SK-N-SH (cell line): ENCODE measurements around the gene MARK3. TPM values are rescaled to one million over a fixed set of nuclear protein-coding genes. Genes with fewer than 3 reads are reported as not detected.

ENCODE experiments used
- CTCF ChIA-PET: fragments of 300-600, 350-600 bp; formaldehyde crosslinking; extraction: SDS; loops from one replicate; lab custom pipeline; 2021; lab: Yijun Ruan, JAX
- POLR2A ChIA-PET: fragments of 350-600 bp; sonication (Branson Sonifier 250); formaldehyde crosslinking; extraction: SDS; loops from one replicate; lab custom pipeline; 2020; ENCODE audit warnings: antibody characterized with exemption, inconsistent platforms; lab: Yijun Ruan, JAX
- DNase-seq: peaks from one replicate; pipeline ENCODE4 v3.0.0; 2012
- H2AFZ ChIP-seq: fragments of 200-600 bp; sonication (generic); 2 replicates; pipeline ENCODE4 v1.8.1; 2016; ENCODE audit warnings: antibody characterized with exemption, mild to moderate bottlenecking, low read depth
- H3F3A ChIP-seq: fragments of 200-600 bp; sonication (generic); replicated peaks from 2 replicates; pipeline ENCODE3; 2016; ENCODE audit warnings: antibody characterized with exemption, mild to moderate bottlenecking; ENCODE audit not compliant: insufficient read depth
- H3K27ac ChIP-seq, 2 experiments: fragments of 200-500 bp in 1 of 2; fragments of 200-600 bp in 1 of 2; sonication (Bioruptor generic) in 1 of 2; sonication (generic), shearing (Covaris generic) in 1 of 2; 2 replicates each; pipeline versions ENCODE4 v1.5.1 to v1.6.1; 2014 to 2016; ENCODE audit warnings: low read depth in 2 of 2, inconsistent platforms in 1 of 2, low read length in 1 of 2, mild to moderate bottlenecking in 1 of 2, mixed read lengths in 1 of 2
- H3K27me3 ChIP-seq: fragments of 200-600 bp; sonication (generic), shearing (Covaris generic); 2 replicates; pipeline ENCODE4 v1.6.1; 2016; ENCODE audit warnings: mixed run types; ENCODE audit not compliant: insufficient read depth
- H3K36me3 ChIP-seq, 2 experiments: fragments of 200-500 bp in 1 of 2; fragments of 200-600 bp in 1 of 2; sonication (Bioruptor generic) in 1 of 2; sonication (generic) in 1 of 2; replicated peaks in 1 of 2; 2 replicates each; pipeline versions ENCODE3 to v1.5.1; 2014 to 2016; ENCODE audit warnings: low read length in 1 of 2, mild to moderate bottlenecking in 1 of 2; ENCODE audit not compliant: insufficient read depth in 2 of 2, control insufficient read depth in 1 of 2
- H3K4me1 ChIP-seq, 2 experiments: fragments of 200-500 bp in 1 of 2; fragments of 200-600 bp in 1 of 2; sonication (Bioruptor generic) in 1 of 2; sonication (generic), shearing (Covaris generic) in 1 of 2; 2 replicates each; pipeline versions ENCODE4 v1.5.1 to v1.6.1; 2014 to 2016; ENCODE audit warnings: low read depth in 1 of 2, low read length in 1 of 2, mixed run types in 1 of 2; ENCODE audit not compliant: insufficient read depth in 2 of 2, control insufficient read depth in 1 of 2
- H3K4me2 ChIP-seq: fragments of 200-600 bp; sonication (generic), shearing (Covaris generic); 2 replicates; pipeline ENCODE4 v1.6.1; 2017; ENCODE audit warnings: mixed run types
- H3K4me3 ChIP-seq, 2 experiments: fragments of 200-500 bp in 1 of 2; fragments of 200-600 bp in 1 of 2; sonication (Bioruptor generic) in 1 of 2; sonication (generic), shearing (Covaris generic) in 1 of 2; 2 replicates each; pipeline versions ENCODE4 v1.5.1 to v1.8.1; 2014 to 2016; ENCODE audit warnings: low read depth in 2 of 2, inconsistent platforms in 1 of 2, low read length in 1 of 2, mild to moderate bottlenecking in 1 of 2, mixed read lengths in 1 of 2, moderate library complexity in 1 of 2
- H3K79me2 ChIP-seq: fragments of 200-600 bp; sonication (generic); 2 replicates; pipeline ENCODE4 v1.8.1; 2017; ENCODE audit warnings: mild to moderate bottlenecking; ENCODE audit not compliant: insufficient read depth
- H3K9ac ChIP-seq: fragments of 200-600 bp; sonication (generic); 2 replicates; pipeline ENCODE4 v1.6.1; 2017; ENCODE audit warnings: mixed run types
- H3K9me2 ChIP-seq: fragments of 200-600 bp; sonication (generic); 2 replicates; pipeline ENCODE4 v1.6.1; 2017; ENCODE audit warnings: mixed run types
- H3K9me3 ChIP-seq: fragments of 200-600 bp; sonication (generic); 2 replicates; pipeline ENCODE4 v1.6.1; 2017; ENCODE audit warnings: mixed run types, mild to moderate bottlenecking, moderate library complexity
- H4K20me1 ChIP-seq: fragments of 200-600 bp; sonication (generic); 2 replicates; pipeline ENCODE4 v1.6.1; 2017; ENCODE audit warnings: mild to moderate bottlenecking, mixed run types; ENCODE audit not compliant: insufficient read depth
- EP300 ChIP-seq, 2 experiments: IDR thresholded peaks; 2 replicates each; pipeline versions ENCODE4 v1.4.0 to v1.6.1; 2012; ENCODE audit warnings: borderline replicate concordance in 1 of 2, low read depth in 1 of 2, low read length in 1 of 2
- EZH2phosphoT487 ChIP-seq: fragments of 200-600 bp; sonication (generic); IDR thresholded peaks from 2 replicates; pipeline ENCODE4 v1.6.1; 2017; ENCODE audit warnings: low read depth, mixed run types, mild to moderate bottlenecking, antibody characterized with exemption, moderate library complexity, borderline replicate concordance
- FOXM1 ChIP-seq: IDR thresholded peaks from 2 replicates; pipeline ENCODE4 v1.4.0; 2012; ENCODE audit warnings: low read depth, mild to moderate bottlenecking
- IRF3 ChIP-seq: fragments of 150-350 bp; IDR thresholded peaks from 2 replicates; pipeline ENCODE4 v1.6.1; 2016; ENCODE audit warnings: mild to moderate bottlenecking, low read depth, low read length
- MEF2A ChIP-seq: IDR thresholded peaks from 2 replicates; pipeline ENCODE4 v1.4.0; 2012; ENCODE audit warnings: low read depth, borderline replicate concordance
- NFIC ChIP-seq: IDR thresholded peaks from 2 replicates; pipeline ENCODE4 v1.4.0; 2012; ENCODE audit warnings: borderline replicate concordance
- POLR2AphosphoS5 ChIP-seq: IDR thresholded peaks from 2 replicates; pipeline ENCODE4 v1.6.1; 2012; ENCODE audit warnings: low read depth, low read length
- RAD21 ChIP-seq: IDR thresholded peaks from 2 replicates; pipeline ENCODE4 v1.6.1; 2012; ENCODE audit warnings: mild to moderate bottlenecking, low read length
- RCOR1 ChIP-seq: fragments of 150-350 bp; IDR thresholded peaks from 2 replicates; pipeline ENCODE4 v1.6.1; 2017; ENCODE audit warnings: antibody characterized with exemption, low read length
- REST ChIP-seq: IDR thresholded peaks from 2 replicates; pipeline ENCODE4 v1.6.1; 2012; ENCODE audit warnings: mild to moderate bottlenecking, low read depth, low read length, moderate library complexity
- RFX5 ChIP-seq: IDR thresholded peaks from 2 replicates; pipeline ENCODE4 v1.6.1; 2012; ENCODE audit warnings: mild to moderate bottlenecking, improper control_type of control experiment, low read length
- SMC3 ChIP-seq: IDR thresholded peaks from 2 replicates; pipeline ENCODE4 v1.6.1; 2012; ENCODE audit warnings: low read depth, low read length, improper control_type of control experiment
- TCF12 ChIP-seq: IDR thresholded peaks from 2 replicates; pipeline ENCODE4 v1.4.0; 2012
- TEAD4 ChIP-seq: IDR thresholded peaks from 2 replicates; pipeline ENCODE4 v1.4.0; 2012; ENCODE audit warnings: mild to moderate bottlenecking, borderline replicate concordance; ENCODE audit not compliant: insufficient read depth
- USF1 ChIP-seq: IDR thresholded peaks from 2 replicates; pipeline ENCODE4 v1.4.0; 2012; ENCODE audit warnings: low read depth, borderline replicate concordance
- YY1 ChIP-seq: IDR thresholded peaks from 2 replicates; pipeline ENCODE4 v1.4.0; 2012; ENCODE audit warnings: low read depth, mild to moderate bottlenecking
- WGBS: methylation state at CpG from one replicate; pipeline ENCODE4 v1.1.6; 2017; ENCODE audit warnings: low lambda C conversion rate; 5-methylcytosine and 5-hydroxymethylcytosine counted together
- polyA plus RNA-seq, 3 experiments: library from polyadenylated mRNA; depleted of rRNA; stranded (reverse); fragments of >200 nt; gene quantifications; 2 replicates each; pipeline ENCODE4 v1.2.3, GENCODE V29; 2012
- TF ChIP-seq, protein P1 (sequence below): IDR thresholded peaks from 2 replicates; pipeline ENCODE4; 2012
- TF ChIP-seq, protein P2 (sequence below): IDR thresholded peaks from 2 replicates; pipeline ENCODE4 v1.4.0; 2012; ENCODE audit warnings: low read depth
- TF ChIP-seq, protein P3 (sequence below): fragments of 150-350 bp; IDR thresholded peaks from 2 replicates; pipeline ENCODE4 v1.6.1; 2017; ENCODE audit warnings: antibody characterized with exemption, low read length, low read depth, borderline replicate concordance

MARK3 gene
- polyA plus RNA-seq, 1 of the 3 experiments (the other 2 are of a cell fraction), result 73.4 TPM

DNA sequence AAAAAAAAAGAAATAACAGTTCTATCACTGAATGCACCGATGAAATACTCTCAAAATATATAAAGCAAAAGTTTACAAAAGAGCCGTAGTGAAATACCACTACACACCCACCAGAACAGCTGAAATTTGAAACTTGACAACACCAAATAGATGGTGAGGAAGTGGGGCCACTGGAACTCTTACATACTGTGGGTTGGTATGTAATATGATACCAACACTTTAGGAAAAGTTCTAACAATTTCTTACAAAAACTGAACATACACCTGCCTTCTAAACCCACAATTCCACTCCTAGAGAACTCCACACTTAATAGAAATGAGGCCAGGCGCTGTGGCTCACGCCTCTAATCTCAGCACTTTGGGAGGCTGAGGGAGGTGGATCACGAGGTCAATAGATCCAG, 37.1 kb upstream of the MARK3 start:
- POLR2A ChIA-PET, result interaction anchor here (1.2 kb wide), 1 partner anchor 13 kb away, joined by 3 read pairs; no protein-coding TSS in a partner anchor

GRCh38 chr14:103349982-103350381, 35.2 kb upstream of the MARK3 start:
- no peak overlapping the region for H3K27ac ChIP-seq
- H4K20me1 ChIP-seq, result no peaks in the 10 kb centered on the region
- no peaks in the 10 kb centered on the region for H3K79me2 ChIP-seq
- ChIA-PET POLR2A (no interaction called here), CTCF (interaction anchor here (0.6 to 0.7 kb wide), 2 partner anchors 149 to 421 kb away, joined by 3 to 4 read pairs; no protein-coding TSS in a partner anchor)
- H3F3A ChIP-seq, result peaks cover 14% of the 10 kb centered on the region
- DNase-seq, result no peak
- H3K4me3 ChIP-seq, result no peak overlapping the region
- peaks cover 0 to 3% of the 10 kb centered on the region in 2 experiments; a peak in 1 of 4 replicates for H3K4me1 ChIP-seq
- H2AFZ ChIP-seq, result no peak overlapping the region
- no peak for TF ChIP-seq YY1
- TF ChIP-seq IRF3, result no peak
- TF ChIP-seq POLR2AphosphoS5, result no peak
- TF ChIP-seq, protein P1, sequence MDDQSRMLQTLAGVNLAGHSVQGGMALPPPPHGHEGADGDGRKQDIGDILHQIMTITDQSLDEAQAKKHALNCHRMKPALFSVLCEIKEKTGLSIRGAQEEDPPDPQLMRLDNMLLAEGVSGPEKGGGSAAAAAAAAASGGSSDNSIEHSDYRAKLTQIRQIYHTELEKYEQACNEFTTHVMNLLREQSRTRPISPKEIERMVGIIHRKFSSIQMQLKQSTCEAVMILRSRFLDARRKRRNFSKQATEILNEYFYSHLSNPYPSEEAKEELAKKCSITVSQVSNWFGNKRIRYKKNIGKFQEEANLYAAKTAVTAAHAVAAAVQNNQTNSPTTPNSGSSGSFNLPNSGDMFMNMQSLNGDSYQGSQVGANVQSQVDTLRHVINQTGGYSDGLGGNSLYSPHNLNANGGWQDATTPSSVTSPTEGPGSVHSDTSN, result no peak
- TF ChIP-seq USF1, result no peak
- no peak for TF ChIP-seq REST
- TF ChIP-seq NFIC, result no peak
- H3K27me3 ChIP-seq, result no peaks in the 10 kb centered on the region
- H3K9me2 ChIP-seq, result no peaks in the 10 kb centered on the region
- no peak overlapping the region for H3K4me2 ChIP-seq
- peaks cover 1 to 2% of the 10 kb centered on the region in 2 experiments for H3K36me3 ChIP-seq
- 95% methylated on average over 13 of the region's 13 CpGs for WGBS
- H3K9me3 ChIP-seq, result no peaks in the 10 kb centered on the region
- H3K9ac ChIP-seq, result no peak overlapping the region

More for the DNA sequence above, 37.1 kb upstream of the MARK3 start:
- Histone ChIP-seq H3K4me2 (no peak overlapping the region), H2AFZ (no peak overlapping the region), H3K79me2 (no peaks in the 10 kb centered on the region), H3K4me3 (no peak overlapping the region), H3K27me3 (no peaks in the 10 kb centered on the region), H4K20me1 (no peaks in the 10 kb centered on the region), H3K9ac (no peak overlapping the region), H3K27ac (no peak overlapping the region), H3K9me3 (no peaks in the 10 kb centered on the region), H3K9me2 (no peaks in the 10 kb centered on the region), H3F3A (peaks cover 32% of the 10 kb centered on the region), H3K36me3 (peaks cover 19 to 20% of the 10 kb centered on the region in 2 experiments), H3K4me1 (no peaks in the 10 kb centered on the region)
- no peak for DNase-seq
- WGBS, result 79% methylated on average over 5 of the region's 5 CpGs
- CTCF ChIA-PET, result interaction anchor here (1.1 kb wide), 1 partner anchor 42 kb away, joined by 3 read pairs; no protein-coding TSS in a partner anchor
- TF ChIP-seq NFIC (no peak), RAD21 (no peak), SMC3 (no peak), MEF2A (no peak), RCOR1 (no peak), FOXM1 (no peak), TEAD4 (no peak), RFX5 (no peak), YY1 (no peak), EZH2phosphoT487 (no peak), EP300 (IDR thresholded peaks at IDR 0.05; ENCODE audit: borderline replicate concordance in 1 of 2, low read depth in 1 of 2, low read length in 1 of 2) (no peak), TCF12 (no peak)
- TF ChIP-seq, protein P2, sequence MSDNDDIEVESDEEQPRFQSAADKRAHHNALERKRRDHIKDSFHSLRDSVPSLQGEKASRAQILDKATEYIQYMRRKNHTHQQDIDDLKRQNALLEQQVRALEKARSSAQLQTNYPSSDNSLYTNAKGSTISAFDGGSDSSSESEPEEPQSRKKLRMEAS, result no peak
- TF ChIP-seq, protein P3, sequence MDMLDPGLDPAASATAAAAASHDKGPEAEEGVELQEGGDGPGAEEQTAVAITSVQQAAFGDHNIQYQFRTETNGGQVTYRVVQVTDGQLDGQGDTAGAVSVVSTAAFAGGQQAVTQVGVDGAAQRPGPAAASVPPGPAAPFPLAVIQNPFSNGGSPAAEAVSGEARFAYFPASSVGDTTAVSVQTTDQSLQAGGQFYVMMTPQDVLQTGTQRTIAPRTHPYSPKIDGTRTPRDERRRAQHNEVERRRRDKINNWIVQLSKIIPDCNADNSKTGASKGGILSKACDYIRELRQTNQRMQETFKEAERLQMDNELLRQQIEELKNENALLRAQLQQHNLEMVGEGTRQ, result no peak
